Esophagus squamous epithelium (tissue), 5 donors: ENCODE results near the gene ITGB2. TPM values are rescaled to one million over a fixed set of nuclear protein-coding genes. Genes with fewer than 3 reads are reported as not detected.

Source experiments
- DNase-seq: peaks from one replicate; lab custom pipeline; 2025; lab: John Stamatoyannopoulos, UW
- H3K27ac ChIP-seq, 4 donors: fragments of 200-600 bp; sonication (generic); one replicate each; pipeline ENCODE4 v1.5.1; 2016 to 2019; ENCODE audit warnings: mild to moderate bottlenecking in 1 of 4
- H3K27me3 ChIP-seq, 4 donors: fragments of 200-600 bp; sonication (generic); 1 replicate in 3 of 4; 2 replicates in 1 of 4; pipeline versions ENCODE4 v1.5.1 to v1.6.0; 2017 to 2021; ENCODE audit warnings: antibody characterized with exemption in 1 of 4
- H3K36me3 ChIP-seq, 3 donors: fragments of 200-600 bp; sonication (generic); one replicate each; pipeline ENCODE4 v1.5.1; 2016 to 2019
- H3K4me1 ChIP-seq, 3 donors: fragments of 200-600 bp; sonication (generic); one replicate each; pipeline ENCODE4 v1.5.1; 2017 to 2019
- H3K4me3 ChIP-seq, 4 donors: fragments of 200-600 bp; sonication (generic); 1 replicate in 3 of 4; 2 replicates in 1 of 4; pipeline ENCODE4 v1.5.1; 2016 to 2019; ENCODE audit warnings: mild to moderate bottlenecking in 2 of 4, moderate library complexity in 1 of 4
- H3K9me3 ChIP-seq, 3 donors: fragments of 200-600 bp; sonication (generic); one replicate each; pipeline ENCODE4 v1.5.1; 2016 to 2019
- CTCF ChIP-seq, 6 experiments: fragments of 450-650 bp in 4 of 6; fragments of 200-600 bp in 2 of 6; sonication (generic) in 2 of 6; IDR thresholded peaks; one replicate each; pipeline ENCODE4 v1.5.1; 2016 to 2019; ENCODE audit warnings: antibody characterized with exemption in 6 of 6, mild to moderate bottlenecking in 4 of 6, moderate library complexity in 4 of 6
- POLR2A ChIP-seq, 4 donors: fragments of 450-650 bp; IDR thresholded peaks; one replicate each; pipeline ENCODE4 v1.6.1; 2017; ENCODE audit warnings: antibody characterized with exemption in 4 of 4, mild to moderate bottlenecking in 4 of 4, moderate library complexity in 3 of 4
- WGBS, 2 donors: methylation state at CpG; one replicate each; pipeline ENCODE4 v1.1.5; 2018; 5-methylcytosine and 5-hydroxymethylcytosine counted together
- intact Hi-C: fragments of 100-400 bp; cut with DNase I; formaldehyde crosslinking; loops from one replicate; pipeline ENCODE4 v1.15.0; 2022
- total RNA-seq, 4 donors: library from RNA; depleted of rRNA; stranded (reverse); fragments of >200 nt; gene quantifications; one replicate each; pipeline ENCODE4 v1.1.0, GENCODE V29; 2016
- donor health status: DM: yes; HTN: yes; CAD: no.

ITGB2 gene
- total RNA-seq, 4 donors from 2014 or later: 6.6 to 47.1 (median 18.5) TPM

DNA sequence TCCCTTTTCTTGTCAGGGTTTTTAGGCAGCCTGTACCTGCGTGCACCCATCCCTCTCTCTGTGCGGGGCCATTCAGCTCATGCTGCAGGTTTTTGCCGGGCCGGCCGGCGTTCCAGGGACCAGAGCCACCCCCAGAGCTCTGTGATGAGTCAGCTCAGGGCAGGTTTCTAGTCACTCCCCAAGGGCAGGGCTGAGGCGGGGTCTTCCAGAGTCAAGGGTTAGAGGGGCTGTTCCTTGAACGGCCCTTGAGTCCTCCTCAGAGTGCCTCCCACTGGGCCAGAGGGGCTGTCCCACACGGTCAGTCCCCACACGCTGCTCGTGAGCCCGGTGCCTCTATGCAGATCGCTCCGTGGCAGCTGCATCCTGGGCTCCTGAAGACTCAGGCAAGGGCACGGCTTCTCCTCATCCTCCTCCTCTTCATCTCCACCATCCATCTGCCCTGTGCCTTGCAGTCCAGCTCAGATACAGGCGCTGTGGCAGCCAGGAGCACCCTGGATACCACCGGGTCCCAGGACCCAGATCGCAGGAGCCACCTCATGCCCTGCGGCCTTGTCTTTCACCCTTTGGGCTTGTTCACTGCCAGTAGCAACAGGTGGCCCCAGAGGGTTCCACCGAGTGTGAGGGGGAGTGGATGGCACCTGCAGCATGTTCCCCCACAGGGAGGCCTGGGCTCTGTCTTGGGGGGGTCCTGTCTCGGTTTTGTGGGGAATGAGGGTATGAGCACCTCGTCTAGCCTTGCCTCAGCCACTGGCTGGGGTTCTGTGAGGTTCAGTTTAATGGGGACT lies 36.5 kb upstream of the ITGB2 start:
- Histone ChIP-seq H3K27ac (peak overlapping the region in 3 of 4 donors; percentile 51 to 83 (median 73)), H3K36me3 (peaks cover 0 to 88% (median 4%) of the 10 kb centered on the region in 3 donors), H3K9me3 (no peaks in the 10 kb centered on the region), H3K4me3 (no peak overlapping the region), H3K27me3 (no peaks in the 10 kb centered on the region), H3K4me1 (peaks cover 16 to 48% (median 26%) of the 10 kb centered on the region in 3 donors)
- DNase-seq: no peak
- 98 to 100% methylated on average over 2 to 7 of the region's 22 CpGs for WGBS, 2 donors
- TF ChIP-seq POLR2A (IDR thresholded peaks at IDR 0.05) (no peak), CTCF (IDR thresholded peaks at IDR 0.05) (no peak)
- intact Hi-C loops: loop anchor here (10.0 kb wide), 1 partner anchor 478 kb away; no protein-coding TSS in a partner anchor

- H3K4me1 ChIP-seq: peaks cover 16 to 41% (median 24%) of the 10 kb centered on the region in 3 donors
- no peaks in the 10 kb centered on the region for H3K9me3 ChIP-seq
- H3K27ac ChIP-seq: no peak overlapping the region
- TF ChIP-seq POLR2A (IDR thresholded peaks at IDR 0.05) (no peak), CTCF (IDR thresholded peaks at IDR 0.05) (no peak)
- no peak for DNase-seq
- 91 to 94% methylated on average over 15 to 18 of the region's 35 CpGs for WGBS, 2 donors
- peaks cover 0 to 88% (median 4%) of the 10 kb centered on the region in 3 donors for H3K36me3 ChIP-seq
- intact Hi-C loops: loop anchor here (10.0 kb wide), 1 partner anchor 478 kb away; no protein-coding TSS in a partner anchor
- no peak overlapping the region for H3K4me3 ChIP-seq
- H3K27me3 ChIP-seq: no peaks in the 10 kb centered on the region
Measured at GRCh38 chr21:44956356-44957046, 35.8 kb upstream of the ITGB2 start.

- no peak overlapping the region for H3K27ac ChIP-seq
- H3K36me3 ChIP-seq: peaks cover 0 to 87% (median 4%) of the 10 kb centered on the region in 3 donors
- no peaks in the 10 kb centered on the region for H3K27me3 ChIP-seq
- H3K4me1 ChIP-seq: peaks cover 16 to 41% (median 24%) of the 10 kb centered on the region in 3 donors
- no peak overlapping the region for H3K4me3 ChIP-seq
- no peaks in the 10 kb centered on the region for H3K9me3 ChIP-seq
- intact Hi-C loops: loop anchor here (10.0 kb wide), 1 partner anchor 479 kb away; no protein-coding TSS in a partner anchor
- DNase-seq: no peak
- 91% methylated on average over 8 to 15 of the region's 16 CpGs for WGBS, 2 donors
- TF ChIP-seq POLR2A (IDR thresholded peaks at IDR 0.05) (no peak), CTCF (IDR thresholded peaks at IDR 0.05) (no peak)
Measured at GRCh38 chr21:44955798-44956175, 35.1 kb upstream of the ITGB2 start.

GRCh38 chr21:44955141-44955797 lies 34.6 kb upstream of the ITGB2 start:
- no peaks in the 10 kb centered on the region for H3K9me3 ChIP-seq
- intact Hi-C loops: loop anchor here (10.0 kb wide), 1 partner anchor 480 kb away; no protein-coding TSS in a partner anchor
- H3K27ac ChIP-seq: no peak overlapping the region
- DNase-seq: no peak
- H3K27me3 ChIP-seq: no peaks in the 10 kb centered on the region
- TF ChIP-seq POLR2A (IDR thresholded peaks at IDR 0.05) (no peak), CTCF (IDR thresholded peaks at IDR 0.05) (no peak)
- H3K36me3 ChIP-seq: peaks cover 0 to 83% (median 4%) of the 10 kb centered on the region in 3 donors
- H3K4me1 ChIP-seq: peaks cover 16 to 41% (median 24%) of the 10 kb centered on the region in 3 donors
- WGBS, 2 donors: 82 to 88% methylated on average over 18 to 21 of the region's 21 CpGs
- H3K4me3 ChIP-seq: no peak overlapping the region
